Ectodermal cell (in vitro differentiated cells): ENCODE data around the gene LRBA.

Experiments used
- H3K27ac ChIP-seq: 2 replicates; pipeline ENCODE4 v1.7.0; 2013; ENCODE audit warnings: mild to moderate bottlenecking, low read depth, low read length; ENCODE audit not compliant: insufficient read depth, poor library complexity, severe bottlenecking
- H3K27me3 ChIP-seq: 2 replicates; pipeline ENCODE4 v1.7.0; 2013; ENCODE audit warnings: mild to moderate bottlenecking, low read length; ENCODE audit not compliant: insufficient read depth, control insufficient read depth, poor library complexity, severe bottlenecking
- H3K36me3 ChIP-seq: one replicate; pipeline ENCODE4 v1.7.0; 2013; ENCODE audit warnings: low read length; ENCODE audit not compliant: control insufficient read depth, insufficient read depth
- H3K4me1 ChIP-seq: one replicate; pipeline ENCODE4 v1.7.0; 2013; ENCODE audit warnings: low read length; ENCODE audit not compliant: control insufficient read depth, insufficient read depth
- H3K4me3 ChIP-seq: 2 replicates; pipeline ENCODE4 v1.7.0; 2013; ENCODE audit warnings: low read depth, low read length, control low read depth; ENCODE audit not compliant: insufficient read depth
- H3K9me3 ChIP-seq: 2 replicates; pipeline ENCODE4 v1.7.0; 2013; ENCODE audit warnings: mild to moderate bottlenecking, low read length, moderate library complexity; ENCODE audit not compliant: control insufficient read depth
- WGBS, 2 experiments: methylation state at CpG; one replicate each; pipeline ENCODE4 v1.1.7; 2013; ENCODE audit warnings: missing lambda C conversion rate in 2 of 2; 5-methylcytosine and 5-hydroxymethylcytosine counted together

Gene LRBA

DNA sequence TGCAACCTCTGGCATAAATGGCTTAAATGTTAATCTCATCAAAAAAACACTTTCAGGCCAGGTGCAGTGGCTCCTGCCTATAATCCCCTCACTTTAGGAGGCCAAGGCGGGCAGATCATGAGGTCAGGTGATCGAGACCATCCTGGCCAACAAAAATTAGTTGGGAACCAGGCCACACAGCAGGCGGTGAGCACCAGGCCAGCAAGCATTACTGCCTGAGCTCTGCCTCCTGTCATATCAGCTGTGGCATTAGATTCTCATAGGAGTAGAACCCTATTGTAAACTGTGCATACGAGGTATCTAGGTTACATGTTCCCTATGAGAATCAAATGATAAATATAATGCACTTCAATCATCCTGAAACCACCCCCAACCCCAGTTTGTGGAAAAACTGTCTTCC, 125.8 kb downstream of the LRBA start:
- Histone ChIP-seq H3K4me1 (no peaks in the 10 kb centered on the region), H3K4me3 (no peak overlapping the region), H3K36me3 (no peaks in the 10 kb centered on the region), H3K9me3 (no peaks in the 10 kb centered on the region), H3K27ac (no peak overlapping the region), H3K27me3 (no peaks in the 10 kb centered on the region)
- WGBS, 2 experiments, result 87 to 96% methylated on average over 3 to 4 of the region's 4 CpGs

GRCh38 chr4:150888625-150889024, 126.5 kb downstream of the LRBA start:
- Histone ChIP-seq H3K9me3 (no peaks in the 10 kb centered on the region), H3K36me3 (no peaks in the 10 kb centered on the region), H3K27ac (no peak overlapping the region), H3K4me3 (no peak overlapping the region), H3K27me3 (no peaks in the 10 kb centered on the region), H3K4me1 (no peaks in the 10 kb centered on the region)

DNA sequence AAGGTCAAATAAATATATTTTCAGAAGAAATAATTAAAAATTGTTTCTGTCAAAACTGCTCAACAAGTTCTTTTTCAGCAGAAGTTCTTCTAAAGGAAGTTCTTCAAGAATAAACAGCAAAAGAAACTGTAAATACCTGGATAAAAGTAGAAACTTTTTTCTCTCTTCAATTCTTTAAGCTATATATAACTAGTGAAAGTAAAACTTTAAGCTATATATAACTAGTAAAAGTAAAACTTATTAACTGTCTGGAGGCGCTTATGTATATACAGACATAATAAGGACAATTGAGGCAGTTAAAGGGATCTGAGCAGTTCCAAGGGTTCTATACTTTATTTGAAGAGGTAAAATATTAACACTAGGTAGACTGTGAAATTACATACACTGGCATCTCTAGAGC, 126.9 kb downstream of the LRBA start:
- Histone ChIP-seq H3K4me1 (no peaks in the 10 kb centered on the region), H3K36me3 (no peaks in the 10 kb centered on the region), H3K4me3 (no peak overlapping the region), H3K27me3 (no peaks in the 10 kb centered on the region), H3K27ac (no peak overlapping the region), H3K9me3 (no peaks in the 10 kb centered on the region)
- no CpG with 5 or more reads among the region's 1 CpG for WGBS, 2 experiments

DNA sequence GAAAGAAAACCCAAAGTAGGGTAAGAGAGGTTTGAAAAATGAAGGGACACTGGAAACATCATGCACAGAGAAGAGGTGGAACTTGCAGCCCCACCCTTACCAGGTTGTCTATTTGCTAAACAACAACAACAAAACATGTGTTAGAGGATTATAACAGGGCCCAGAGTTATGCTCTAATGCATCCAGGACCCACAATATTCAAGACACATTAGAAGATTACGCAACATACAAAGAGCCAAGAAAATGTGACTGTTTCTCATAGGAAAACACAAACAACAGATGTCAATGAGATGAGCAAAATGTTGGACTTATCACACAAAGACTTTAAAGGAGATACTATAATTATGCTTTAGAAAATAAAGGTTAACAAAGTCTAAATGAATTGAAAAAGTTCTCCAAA, 128.5 kb downstream of the LRBA start:
- 86 to 100% methylated on average over 1 of the region's 1 CpG for WGBS, 2 experiments

GRCh38 chr4:150884625-150885024, 130.5 kb downstream of the LRBA start:
- Histone ChIP-seq H3K36me3 (peaks cover 8% of the 10 kb centered on the region), H3K4me3 (no peak overlapping the region), H3K4me1 (no peaks in the 10 kb centered on the region), H3K27me3 (no peaks in the 10 kb centered on the region), H3K9me3 (no peaks in the 10 kb centered on the region), H3K27ac (no peak overlapping the region)
- 100% methylated on average over 1 of the region's 1 CpG for WGBS, 2 experiments

More for the DNA sequence above, 128.5 kb downstream of the LRBA start:
- H3K27ac ChIP-seq, result no peak overlapping the region
- H3K36me3 ChIP-seq, result no peaks in the 10 kb centered on the region
- no peaks in the 10 kb centered on the region for H3K9me3 ChIP-seq
- no peaks in the 10 kb centered on the region for H3K4me1 ChIP-seq
- no peak overlapping the region for H3K4me3 ChIP-seq
- H3K27me3 ChIP-seq, result no peaks in the 10 kb centered on the region

DNA sequence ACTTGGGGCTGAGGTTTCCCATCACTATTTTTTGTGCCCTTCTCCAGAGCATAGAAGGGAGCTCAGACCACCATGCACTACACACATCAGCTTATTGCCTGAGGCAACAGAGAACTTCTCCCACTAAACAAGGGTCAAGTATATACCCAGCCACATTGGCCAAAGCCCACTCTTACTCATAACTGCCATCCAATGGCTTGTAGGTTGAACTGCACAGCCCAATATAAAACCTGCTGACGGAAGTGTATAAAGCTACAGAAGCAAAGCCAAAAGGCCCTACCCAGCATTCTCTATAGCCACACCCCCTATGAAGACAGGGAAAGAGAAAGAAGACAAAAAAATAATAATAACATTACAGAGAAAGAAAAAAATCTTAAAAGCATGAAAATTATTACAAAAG, 139.7 kb downstream of the LRBA start:
- no peaks in the 10 kb centered on the region for H3K4me1 ChIP-seq
- WGBS, 2 experiments, result 80 to 100% methylated on average over 1 of the region's 1 CpG

GRCh38 chr4:150874338-150875226, 140.5 kb downstream of the LRBA start:
- Histone ChIP-seq H3K27me3 (no peaks in the 10 kb centered on the region), H3K4me1 (no peaks in the 10 kb centered on the region), H3K27ac (no peak overlapping the region), H3K4me3 (no peak overlapping the region), H3K9me3 (no peaks in the 10 kb centered on the region), H3K36me3 (no peaks in the 10 kb centered on the region)
- 94% methylated on average over 6 of the region's 6 CpGs for WGBS, 2 experiments

More for the DNA sequence above, 139.7 kb downstream of the LRBA start:
- Histone ChIP-seq H3K9me3 (no peaks in the 10 kb centered on the region), H3K4me3 (no peak overlapping the region), H3K27ac (no peak overlapping the region), H3K27me3 (no peaks in the 10 kb centered on the region), H3K36me3 (peaks cover 6% of the 10 kb centered on the region)

DNA sequence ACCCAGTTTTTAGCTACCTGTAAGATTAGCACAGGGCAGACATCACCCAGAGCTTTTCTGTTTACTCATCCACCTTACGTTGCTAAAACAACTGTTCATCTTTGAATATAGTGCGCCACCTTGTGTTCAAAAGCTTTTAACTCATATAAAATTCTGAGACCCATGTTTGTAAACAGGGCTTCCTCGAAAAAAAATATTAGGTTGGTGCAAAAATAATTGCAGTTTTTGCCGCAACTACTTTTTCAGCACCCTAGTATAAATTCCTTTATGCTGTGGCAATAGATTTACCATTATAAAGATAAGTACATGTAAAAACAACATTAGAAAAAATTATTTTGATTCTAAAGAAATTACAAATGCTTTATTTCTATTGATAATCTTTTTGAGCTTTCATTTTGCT, 147.9 kb downstream of the LRBA start:
- no peaks in the 10 kb centered on the region for H3K27me3 ChIP-seq
- H3K4me3 ChIP-seq, result no peak overlapping the region
- H3K27ac ChIP-seq, result no peak overlapping the region
- WGBS, 2 experiments, result 10 to 45% methylated on average over 2 to 3 of the region's 4 CpGs
- H3K9me3 ChIP-seq, result no peaks in the 10 kb centered on the region
- no peaks in the 10 kb centered on the region for H3K4me1 ChIP-seq
- no peaks in the 10 kb centered on the region for H3K36me3 ChIP-seq

DNA sequence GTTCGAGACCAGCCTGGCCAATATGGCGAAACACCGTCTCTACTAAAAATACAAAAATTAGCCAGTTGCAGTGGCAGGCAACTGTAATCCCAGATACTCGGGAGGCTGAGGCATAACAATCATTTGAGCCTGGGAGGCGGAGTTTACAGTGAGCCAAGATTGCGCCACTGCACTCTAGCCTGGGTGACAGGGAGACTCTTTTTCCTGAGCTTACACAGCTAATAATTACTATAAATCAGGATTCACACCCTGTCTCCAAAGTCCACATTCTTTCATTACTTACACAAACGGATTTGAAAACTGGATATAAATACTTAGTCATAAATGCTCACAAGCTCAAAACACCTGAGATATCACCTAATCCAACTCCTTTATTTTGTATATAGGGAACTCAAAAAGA, 151.6 kb downstream of the LRBA start:
- no peaks in the 10 kb centered on the region for H3K36me3 ChIP-seq
- no peaks in the 10 kb centered on the region for H3K27me3 ChIP-seq
- H3K9me3 ChIP-seq, result no peaks in the 10 kb centered on the region
- no peaks in the 10 kb centered on the region for H3K4me1 ChIP-seq
- no peak overlapping the region for H3K4me3 ChIP-seq
- WGBS, 2 experiments, result 89 to 94% methylated on average over 7 of the region's 7 CpGs
- H3K27ac ChIP-seq, result no peak overlapping the region

GRCh38 chr4:150862829-150863228, 152.3 kb downstream of the LRBA start:
- H3K27me3 ChIP-seq, result no peaks in the 10 kb centered on the region
- H3K27ac ChIP-seq, result no peak overlapping the region
- H3K36me3 ChIP-seq, result no peaks in the 10 kb centered on the region
- no peak overlapping the region for H3K4me3 ChIP-seq
- no peaks in the 10 kb centered on the region for H3K9me3 ChIP-seq
- H3K4me1 ChIP-seq, result no peaks in the 10 kb centered on the region
- 90 to 94% methylated on average over 5 of the region's 5 CpGs for WGBS, 2 experiments
